Activated naive CD8-positive, alpha-beta T cell (primary cell): ENCODE data around the gene LAX1.

Experiments
- H3K27ac Mint-ChIP-seq: one replicate; pipeline ENCODE4 v1.8.0; 2021; ENCODE audit warnings: mixed read lengths
- H3K27me3 Mint-ChIP-seq: one replicate; pipeline ENCODE4 v1.8.0; 2021; ENCODE audit warnings: mixed read lengths
- H3K36me3 Mint-ChIP-seq: one replicate; pipeline ENCODE4 v1.8.0; 2021; ENCODE audit warnings: mixed read lengths
- H3K4me1 Mint-ChIP-seq: one replicate; pipeline ENCODE4 v1.8.0; 2021; ENCODE audit warnings: low read depth, mixed read lengths
- H3K4me3 Mint-ChIP-seq: one replicate; pipeline ENCODE4 v1.8.0; 2021; ENCODE audit warnings: mild to moderate bottlenecking, mixed read lengths
- H3K9me3 Mint-ChIP-seq: one replicate; pipeline ENCODE4 v1.8.0; 2021; ENCODE audit warnings: low read depth, mixed read lengths

LAX1 gene

GRCh38 chr1:203818399-203818798 is 53.4 kb downstream of the LAX1 start:
- H3K27ac Mint-ChIP-seq, result no peak overlapping the region
- H3K27me3 Mint-ChIP-seq, result no peaks in the 10 kb centered on the region
- H3K9me3 Mint-ChIP-seq, result no peaks in the 10 kb centered on the region
- no peak overlapping the region for H3K4me3 Mint-ChIP-seq
- H3K4me1 Mint-ChIP-seq, result peaks cover 31% of the 10 kb centered on the region
- peaks cover 22% of the 10 kb centered on the region for H3K36me3 Mint-ChIP-seq

DNA sequence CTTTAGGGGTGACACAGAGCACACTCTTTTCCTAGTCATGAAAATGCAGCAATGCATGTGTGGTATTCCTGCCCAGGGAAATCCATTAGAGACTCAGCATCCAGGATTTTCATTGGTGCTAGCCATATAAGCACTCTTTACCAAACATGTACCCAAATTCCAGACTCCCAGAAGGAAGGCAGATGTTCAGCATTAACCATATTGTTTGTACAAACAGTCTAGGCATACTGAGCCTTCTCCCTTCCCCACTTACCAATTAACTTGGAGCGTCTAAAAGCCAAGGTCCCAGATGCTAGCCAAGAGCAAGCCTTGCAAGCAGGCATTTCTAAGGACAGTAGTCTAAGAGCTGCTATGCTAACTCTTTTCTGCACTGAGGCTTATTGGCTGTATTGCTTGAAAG is 58.3 kb downstream of the LAX1 start:
- Mint-ChIP-seq H3K4me3 (no peak overlapping the region), H3K36me3 (peaks cover 15% of the 10 kb centered on the region), H3K27ac (no peak overlapping the region), H3K9me3 (no peaks in the 10 kb centered on the region), H3K4me1 (peaks cover 28% of the 10 kb centered on the region), H3K27me3 (no peaks in the 10 kb centered on the region)
